ENCODE measurements around the gene EPHA8.

DNA sequence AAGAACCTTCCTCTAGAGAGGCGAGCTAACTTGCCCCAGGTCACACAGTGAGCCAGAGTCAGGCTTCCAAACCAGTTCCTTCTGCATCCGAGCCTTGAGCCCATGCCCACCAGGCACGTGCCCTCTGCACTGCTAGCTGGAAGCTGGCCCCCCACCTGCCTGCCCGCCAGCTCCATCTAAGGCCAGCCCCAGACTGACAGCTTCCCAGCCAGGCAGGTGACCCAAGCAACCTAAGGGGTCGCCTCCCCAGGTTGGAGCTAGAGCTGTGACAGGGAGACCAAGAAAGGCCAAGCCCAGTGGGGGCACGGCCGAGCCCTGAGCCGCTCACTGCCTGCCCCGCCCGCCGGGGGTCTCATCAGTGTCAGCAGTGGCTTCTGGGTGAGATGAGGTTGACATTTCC lies 53.3 kb downstream of the EPHA8 start:
- TF ChIP-seq CTCF (IDR thresholded peaks at IDR 0.05) (no peak), POLR2A (IDR thresholded peaks at IDR 0.05) (no peak)
